Measurements from ENCODE around the gene TSKU.

The TSKU gene

DNA sequence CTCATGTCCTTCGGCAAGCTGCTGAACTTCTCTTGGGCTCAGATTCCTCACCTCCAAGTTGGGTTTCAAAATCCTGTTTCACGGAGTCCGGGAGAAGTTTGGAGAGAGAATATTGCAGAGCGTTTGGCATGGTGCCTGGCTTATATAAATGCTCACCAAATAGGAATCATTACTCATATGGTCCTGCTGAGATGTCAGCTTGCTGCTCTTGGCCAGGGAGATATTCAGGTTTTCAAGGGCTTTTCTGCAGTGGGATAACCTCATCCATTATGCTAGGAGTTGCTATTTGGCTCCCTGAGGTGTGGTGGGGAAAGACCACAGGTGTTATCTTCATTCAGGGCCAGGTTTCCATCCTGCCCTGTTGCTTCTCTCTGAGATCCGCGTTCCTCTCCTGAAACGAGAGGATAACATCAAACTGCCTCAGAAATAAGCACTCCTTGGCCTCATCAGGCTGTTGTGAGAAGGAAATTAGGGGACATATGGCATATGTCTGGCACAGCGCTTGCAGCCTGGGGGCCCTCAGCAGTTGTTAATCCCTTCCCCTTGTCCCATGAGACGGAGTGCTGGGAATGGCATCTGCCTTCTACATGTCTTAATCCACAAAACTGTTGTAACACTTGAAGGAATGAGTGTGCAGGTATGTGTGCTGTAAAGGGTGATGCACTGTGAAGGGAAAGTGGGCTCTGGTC, 47.6 kb downstream of the TSKU start:
- no peak for DNase-seq

DNA sequence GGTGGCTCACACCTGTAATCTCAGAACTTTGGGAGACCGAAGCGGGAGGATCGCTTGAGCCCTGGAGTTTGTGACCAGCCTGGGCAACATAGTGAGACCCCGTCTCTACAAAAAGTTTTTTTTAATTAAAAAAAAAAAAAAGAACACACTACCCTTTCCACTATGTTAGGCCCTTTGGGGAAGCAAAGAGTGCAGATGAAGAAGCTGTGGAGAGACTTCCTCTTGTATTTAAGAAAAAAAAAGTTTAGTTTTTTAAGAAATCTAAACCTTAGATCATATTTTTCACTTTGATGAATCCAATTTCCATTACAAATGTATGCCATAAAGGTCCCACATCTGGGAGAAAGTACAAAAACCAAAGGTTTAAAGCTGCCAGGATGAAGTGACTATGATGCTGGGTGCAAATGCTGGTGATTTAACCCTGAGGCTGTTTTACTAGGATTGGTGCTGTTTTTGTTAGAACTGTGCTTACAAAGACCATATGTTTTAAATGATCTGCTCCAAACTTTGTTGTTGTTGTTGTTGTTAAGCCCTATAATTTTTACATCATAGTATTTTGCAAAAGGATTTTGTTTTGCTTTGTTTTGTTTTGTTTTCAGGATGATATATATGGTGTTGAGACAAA, 48.6 kb downstream of the TSKU start:
- no peak for DNase-seq

DNA sequence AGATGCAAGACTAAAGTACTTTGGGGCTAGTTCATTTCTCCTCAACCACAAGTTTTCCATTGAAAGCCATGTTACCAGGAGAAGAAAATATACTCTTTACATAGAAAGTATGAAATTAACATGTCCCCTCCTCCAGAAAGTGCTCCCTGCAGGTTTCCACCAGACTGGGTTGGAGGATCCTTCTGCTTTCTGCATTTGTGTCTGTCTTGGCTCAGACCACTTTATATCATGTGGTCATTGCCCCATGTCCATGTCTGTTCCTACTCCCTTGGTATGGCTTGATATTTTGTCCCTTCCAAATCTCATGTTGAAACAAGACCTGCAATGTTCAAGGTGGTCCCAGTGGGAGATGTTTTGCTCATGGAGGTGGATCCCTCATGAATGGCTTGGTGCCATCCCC, 49.2 kb downstream of the TSKU start:
- DNase-seq = no peak

DNA sequence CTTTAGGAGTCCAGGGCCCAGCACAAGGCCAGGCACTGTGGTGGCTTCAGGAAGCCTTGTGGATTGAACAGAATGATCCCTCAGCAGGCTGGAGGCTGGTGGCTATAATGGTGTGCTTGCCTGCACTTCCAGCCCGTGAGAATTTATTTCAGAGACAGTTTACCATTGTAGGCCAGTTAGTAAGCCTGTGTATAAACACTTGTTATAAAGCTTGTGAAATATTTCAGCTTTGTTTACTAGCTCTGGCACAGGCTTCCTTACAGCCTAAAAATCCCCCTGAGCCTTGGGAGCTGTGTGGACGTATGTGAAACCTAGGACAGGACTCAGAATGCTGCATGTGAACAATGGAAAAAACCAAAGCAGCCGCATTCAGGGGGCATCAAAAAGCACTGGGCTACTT, 51.0 kb downstream of the TSKU start:
- DNase-seq = no peak

DNA sequence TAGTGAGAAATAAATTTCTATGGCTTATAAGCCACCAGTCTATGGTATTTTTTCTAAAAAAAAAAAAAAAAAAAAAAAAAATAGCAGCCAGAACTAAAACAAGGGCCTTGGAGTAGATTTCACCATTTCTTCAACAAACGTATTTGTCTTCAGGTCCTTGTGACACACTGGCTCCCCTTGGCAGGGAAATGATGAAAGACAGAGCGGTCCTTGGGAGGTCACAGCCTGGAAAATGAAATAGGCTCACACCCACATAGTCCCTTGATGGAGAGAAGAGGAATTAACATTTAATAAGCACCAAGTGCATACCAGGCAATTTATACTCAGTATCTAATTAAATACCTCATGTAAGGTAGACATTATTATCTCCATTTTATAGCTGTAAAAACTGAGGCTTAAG, 51.9 kb downstream of the TSKU start:
- no peak for DNase-seq

DNA sequence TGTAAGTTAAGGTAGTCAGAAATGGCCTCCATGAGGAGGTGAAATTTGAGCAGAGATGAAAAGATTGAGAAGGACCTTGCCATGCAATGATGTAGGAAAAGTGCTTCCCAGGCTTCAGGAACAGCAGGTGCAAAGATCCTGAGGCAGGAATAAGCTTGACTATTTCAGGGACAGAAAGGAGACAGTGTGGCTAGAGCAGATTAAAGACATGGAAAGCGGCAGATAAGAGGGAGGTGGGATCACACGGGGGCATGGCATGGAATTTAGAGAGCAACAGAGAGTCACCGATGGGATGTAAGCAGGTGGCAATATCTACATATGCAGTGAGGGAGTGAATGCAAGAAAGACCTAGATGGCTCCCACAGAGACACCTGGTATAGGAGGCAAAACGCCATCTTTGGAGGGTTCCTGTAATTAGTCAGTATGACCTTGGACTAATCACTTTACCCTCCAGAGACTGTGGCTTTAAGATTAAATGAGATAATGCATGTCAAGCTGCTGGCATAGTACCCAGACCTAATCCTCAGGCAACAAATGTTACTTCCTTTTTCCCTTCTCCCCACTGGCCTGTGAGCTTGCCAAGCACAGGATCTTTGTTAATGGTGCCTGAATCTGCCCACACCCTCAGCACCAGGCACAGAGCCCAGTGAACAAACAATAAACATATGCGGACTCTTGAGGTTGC, 52.9 kb downstream of the TSKU start:
- DNase-seq = no peak

DNA sequence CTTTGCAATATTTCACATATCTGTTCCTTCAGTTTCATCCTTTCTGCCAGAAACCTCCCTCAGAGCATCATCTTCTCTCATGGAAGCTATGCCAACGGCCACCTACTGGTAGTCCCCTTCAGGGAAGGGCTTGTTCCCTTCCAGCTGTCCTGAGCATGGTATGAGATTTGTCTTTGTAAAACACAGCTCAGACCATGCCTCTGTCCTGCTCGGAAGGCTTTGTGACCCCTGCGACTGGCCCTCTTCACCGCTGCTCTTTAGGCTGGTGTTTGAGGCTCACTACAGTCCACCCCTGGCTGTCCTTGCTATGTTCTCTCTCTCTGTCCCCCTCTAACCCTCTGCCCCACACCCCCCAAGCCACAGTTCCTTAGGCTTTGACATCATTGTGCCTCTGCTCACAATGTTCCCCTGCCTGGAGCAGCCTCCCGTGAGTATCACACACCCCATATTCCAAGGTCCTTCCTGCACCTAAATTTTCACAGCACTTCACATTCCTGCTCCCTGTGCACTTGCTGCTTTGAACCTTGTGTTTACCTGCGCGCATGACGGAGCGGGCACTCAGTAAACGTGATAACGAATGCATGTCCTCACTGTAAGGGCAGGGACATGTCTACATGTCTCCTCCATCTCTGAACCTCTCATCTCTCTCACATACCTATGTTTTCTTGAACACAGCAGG, 53.6 kb downstream of the TSKU start:
- DNase-seq = no peak

DNA sequence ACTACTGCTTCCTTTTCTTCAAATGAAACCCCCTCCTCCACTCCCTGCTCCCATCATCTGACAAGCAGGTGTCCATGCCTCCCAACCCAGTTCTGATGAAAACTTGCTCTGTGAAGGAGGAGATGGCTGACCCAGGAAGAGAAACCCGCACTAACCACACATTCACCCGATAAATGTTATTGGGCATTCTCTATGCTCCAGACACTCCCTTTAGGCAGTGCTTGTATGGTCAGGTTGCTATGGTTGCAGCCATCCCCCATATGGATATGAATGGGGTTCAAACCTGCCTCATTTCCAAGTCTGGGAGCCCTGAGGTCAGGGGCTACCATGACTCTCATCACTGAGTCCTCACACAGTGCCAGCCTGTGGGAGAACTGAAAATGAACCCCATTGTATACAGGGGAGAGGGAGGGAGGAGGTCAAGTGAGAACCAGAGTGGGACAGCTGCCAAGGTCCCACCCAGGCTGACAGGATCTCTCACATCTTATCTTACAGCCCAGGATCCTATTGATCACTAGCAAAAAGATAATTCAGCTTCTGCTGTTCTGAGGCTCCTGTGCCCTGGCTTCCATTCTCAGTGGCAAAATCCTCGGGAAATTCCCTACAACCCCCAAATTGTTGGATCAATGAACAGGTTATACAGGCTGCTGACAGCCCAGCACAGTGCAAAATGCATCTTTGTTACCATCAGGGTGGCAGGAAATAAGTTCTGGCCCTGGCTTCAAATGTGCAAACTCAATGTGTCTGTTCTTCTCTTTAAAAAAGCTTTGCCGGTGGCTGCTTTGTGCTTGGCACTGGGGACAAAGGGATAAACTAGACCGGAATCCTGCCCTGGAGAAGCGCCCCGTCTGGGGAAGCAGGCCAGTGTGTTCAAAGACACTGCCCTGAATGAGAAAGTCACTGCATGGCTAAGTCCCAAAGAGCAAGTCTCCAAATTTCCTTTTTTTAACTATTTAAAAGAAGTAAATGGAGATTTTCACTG, 54.8 kb downstream of the TSKU start:
- no peak for DNase-seq

DNA sequence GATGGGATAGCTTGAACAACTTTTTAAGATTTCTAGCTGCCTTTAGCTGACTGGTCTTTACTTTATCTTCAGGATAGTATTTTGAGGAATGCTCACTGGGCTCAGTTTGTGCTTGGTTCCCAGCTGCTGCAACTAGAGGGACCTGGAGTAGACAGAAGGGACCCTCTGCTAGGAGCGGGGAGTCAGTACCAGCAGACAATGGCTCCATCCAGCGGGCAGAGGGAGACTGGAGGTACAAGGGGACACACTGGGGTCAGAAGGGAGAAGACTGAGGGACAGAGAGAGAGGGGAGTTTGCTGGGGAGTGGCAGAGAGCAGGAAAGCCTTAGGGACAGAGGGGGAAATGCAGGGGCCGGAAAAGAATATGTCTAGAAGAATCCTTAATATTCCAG, 55.5 kb downstream of the TSKU start:
- no peak for DNase-seq

DNA sequence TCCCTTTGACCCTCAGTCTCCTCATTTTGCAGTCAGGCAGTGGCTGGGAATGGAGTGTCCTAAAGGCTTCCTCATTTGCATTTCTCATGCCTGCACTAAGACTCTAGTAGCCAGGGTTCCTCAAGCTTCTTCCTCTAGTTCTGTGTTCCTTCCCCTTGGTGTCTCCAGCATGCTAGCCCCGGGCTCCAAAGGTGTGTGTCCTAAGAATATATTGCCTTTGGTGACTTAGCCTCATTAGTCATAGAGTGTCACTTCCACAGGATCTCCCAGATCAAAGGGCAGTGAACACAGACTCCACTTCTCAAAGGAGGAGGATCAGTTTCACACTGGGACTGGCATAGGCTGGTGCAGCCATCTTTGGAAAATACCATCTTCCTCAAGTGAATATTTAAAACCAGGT, 56.2 kb downstream of the TSKU start:
- DNase-seq = no peak

DNA sequence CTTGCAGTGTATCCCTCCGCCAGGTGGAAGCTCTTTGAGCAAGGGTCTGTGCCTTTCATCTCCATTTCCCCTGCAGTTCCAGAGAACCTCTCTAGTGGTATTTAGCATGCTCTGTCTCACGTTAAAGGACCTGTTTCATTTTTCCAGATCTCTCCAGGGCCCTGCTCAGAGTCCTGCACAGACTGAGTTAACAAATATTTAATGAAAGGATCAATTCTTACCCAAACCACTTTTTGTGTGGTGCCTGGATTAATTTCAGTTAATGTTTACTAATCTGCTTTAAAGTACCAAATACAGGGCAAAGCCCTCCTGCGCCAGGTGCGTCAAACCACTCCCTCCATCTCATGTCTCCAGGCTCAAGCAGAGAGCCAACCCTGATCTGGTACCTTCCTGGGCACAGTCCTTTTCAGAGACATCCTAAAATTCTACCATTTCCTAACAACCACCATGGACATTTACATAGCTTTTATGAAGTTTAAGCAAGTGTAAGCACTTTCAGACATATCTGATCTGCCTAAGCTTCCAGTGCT, 58.8 kb downstream of the TSKU start:
- no peak for DNase-seq

DNA sequence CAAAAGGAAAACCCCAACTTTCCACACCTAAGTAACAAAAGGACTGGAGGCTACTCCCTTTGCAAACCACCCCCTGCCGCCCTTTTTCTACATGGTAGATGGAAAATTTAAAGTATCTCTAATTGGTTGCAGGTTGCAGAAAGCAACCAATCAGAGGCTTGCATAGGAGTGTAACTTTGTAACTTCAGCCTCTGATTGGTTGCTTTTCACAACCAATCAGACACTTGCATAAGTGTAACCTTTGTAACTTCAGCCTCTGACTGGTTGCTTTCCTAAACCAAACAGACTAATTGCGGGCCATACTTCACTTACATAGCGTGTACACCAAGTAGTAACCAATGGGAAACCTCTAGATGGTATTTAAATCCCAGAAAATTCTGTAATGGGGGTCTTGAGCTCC, 60.8 kb downstream of the TSKU start:
- DNase-seq = no peak

DNA sequence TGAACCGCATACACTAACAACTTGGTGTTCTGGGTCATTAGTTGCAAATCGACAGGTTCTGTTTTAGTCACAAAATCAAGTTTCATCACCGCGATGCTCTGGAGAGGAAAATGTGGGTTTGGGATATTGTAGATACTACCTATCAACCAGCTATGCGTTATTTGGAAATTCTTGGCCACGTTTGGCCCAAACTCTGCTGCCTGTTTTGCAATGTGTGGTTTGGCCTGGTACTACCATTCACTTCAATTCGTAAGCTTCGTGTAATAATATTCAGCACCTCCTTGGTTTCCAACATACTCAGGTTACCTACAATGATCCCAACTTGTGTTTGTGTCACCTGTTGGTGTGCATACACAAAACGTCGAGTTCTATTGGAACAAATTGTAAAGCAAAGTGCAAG, 61.4 kb downstream of the TSKU start:
- DNase-seq = no peak

DNA sequence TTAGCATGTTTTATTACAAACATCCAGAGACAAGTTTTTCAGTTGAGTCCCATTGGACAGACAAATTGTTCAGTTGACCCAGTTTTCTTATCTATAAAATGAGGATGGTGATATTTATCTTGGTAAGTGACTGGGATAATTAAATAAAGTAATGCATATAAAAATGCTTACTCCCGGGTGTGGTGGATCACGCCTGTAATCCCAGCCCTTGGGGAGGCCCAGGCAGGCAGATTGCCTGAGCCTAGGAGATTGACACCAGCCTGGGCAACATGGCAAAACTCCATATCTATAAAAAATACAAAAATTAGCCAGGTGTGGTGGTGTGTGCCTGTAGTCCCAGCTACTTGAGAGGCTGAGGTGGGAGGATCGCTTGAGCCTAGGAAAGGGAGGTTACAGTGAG, 61.9 kb downstream of the TSKU start:
- no peak for DNase-seq

DNA sequence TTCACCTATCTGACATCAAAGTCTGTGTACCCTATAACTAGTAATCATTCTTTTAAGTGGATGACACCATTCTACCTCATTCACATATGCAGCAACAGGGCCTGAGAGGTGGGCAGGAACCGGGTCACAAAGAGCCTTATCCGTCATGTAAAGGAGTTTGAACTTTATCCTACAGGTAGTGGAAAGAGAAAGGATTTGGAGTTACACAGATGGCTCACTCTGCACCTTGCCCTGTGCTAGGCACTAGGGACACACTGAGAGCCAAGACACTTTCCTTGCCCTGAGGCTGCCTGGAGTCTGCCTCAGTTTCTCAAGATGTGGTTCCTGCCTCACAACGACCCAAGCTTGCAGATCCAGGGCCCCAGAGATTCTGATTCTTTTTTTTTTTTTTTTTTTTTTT, 63.3 kb downstream of the TSKU start:
- DNase-seq = no peak
